HUES6 (cell line): ENCODE measurements around the gene LARP4B.

Experiments
- H3K27ac ChIP-seq: 2 replicates; pipeline ENCODE4 v1.7.0; 2013; ENCODE audit warnings: low read depth, mild to moderate bottlenecking, low read length, inconsistent platforms
- H3K27me3 ChIP-seq: 2 replicates; pipeline ENCODE4 v1.6.1; 2013; ENCODE audit warnings: low read length; ENCODE audit not compliant: control insufficient read depth, insufficient read depth
- H3K36me3 ChIP-seq: 2 replicates; pipeline ENCODE4 v1.6.1; 2013; ENCODE audit warnings: low read length; ENCODE audit not compliant: control insufficient read depth, insufficient read depth
- H3K4me1 ChIP-seq: 2 replicates; pipeline ENCODE4 v1.6.1; 2013; ENCODE audit warnings: low read length; ENCODE audit not compliant: control insufficient read depth, insufficient read depth
- H3K4me3 ChIP-seq: 2 replicates; pipeline ENCODE4 v1.5.1; 2013; ENCODE audit warnings: low read depth, low read length
- H3K9ac ChIP-seq: one replicate; pipeline ENCODE4 v1.6.1; 2013; ENCODE audit warnings: mild to moderate bottlenecking, low read length
- H3K9me3 ChIP-seq: 2 replicates; pipeline ENCODE4 v1.6.1; 2013; ENCODE audit warnings: low read depth, low read length; ENCODE audit not compliant: control insufficient read depth, insufficient read depth

The LARP4B gene

DNA sequence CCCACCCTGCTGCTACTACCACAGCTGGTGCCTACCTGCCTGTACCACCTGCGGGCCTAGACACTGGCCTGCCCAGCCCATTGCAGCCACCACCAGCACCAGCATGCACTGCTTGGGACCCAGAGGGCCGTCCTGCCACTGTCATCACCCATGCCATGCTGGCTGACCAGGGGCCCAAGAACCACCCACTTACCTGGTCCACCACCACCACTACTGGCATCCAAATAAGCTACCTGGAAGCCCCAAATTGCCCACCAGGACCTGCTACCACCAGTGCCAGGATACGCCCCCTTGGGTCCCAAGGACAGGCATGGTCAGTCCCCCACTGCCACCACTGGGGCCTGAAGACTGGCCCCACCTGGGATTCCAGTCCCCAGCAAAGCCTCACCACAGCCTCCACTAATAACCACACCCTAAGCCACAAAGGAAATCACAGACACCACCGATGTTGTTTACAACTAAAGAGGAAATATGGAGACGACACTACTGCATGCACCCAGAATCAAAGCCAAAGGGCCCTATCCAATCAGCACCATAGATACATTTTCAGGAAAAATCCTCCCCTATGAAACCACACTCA, 171.5 kb downstream of the LARP4B start:
- no peak overlapping the region for H3K4me3 ChIP-seq
- H3K4me1 ChIP-seq = no peaks in the 10 kb centered on the region
- H3K9ac ChIP-seq = no peak overlapping the region
- H3K27ac ChIP-seq = no peak overlapping the region
- H3K36me3 ChIP-seq = no peaks in the 10 kb centered on the region
- H3K27me3 ChIP-seq = no peaks in the 10 kb centered on the region
- H3K9me3 ChIP-seq = no peaks in the 10 kb centered on the region
